ENCODE measurements around the gene MALRD1.

DNA sequence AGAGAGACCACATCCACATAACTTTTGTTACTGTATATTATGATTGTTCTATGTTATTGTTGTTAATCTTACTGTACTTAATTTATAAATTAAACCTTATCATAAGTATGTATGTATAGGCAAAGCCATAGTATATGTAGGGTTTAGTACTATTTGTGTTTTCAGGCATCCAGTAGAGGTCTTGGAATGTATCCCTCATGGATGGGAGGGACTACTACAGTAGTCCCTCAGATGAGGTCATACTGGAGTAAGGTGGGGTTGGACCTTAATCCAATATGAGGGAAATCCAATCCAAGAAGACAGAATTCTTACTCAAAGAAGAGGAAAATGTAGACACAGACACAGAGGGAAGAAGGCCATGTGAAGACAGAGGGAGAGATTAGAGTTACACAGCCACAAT lies 34.1 kb upstream of the MALRD1 start:
- TF ChIP-seq, protein P1, sequence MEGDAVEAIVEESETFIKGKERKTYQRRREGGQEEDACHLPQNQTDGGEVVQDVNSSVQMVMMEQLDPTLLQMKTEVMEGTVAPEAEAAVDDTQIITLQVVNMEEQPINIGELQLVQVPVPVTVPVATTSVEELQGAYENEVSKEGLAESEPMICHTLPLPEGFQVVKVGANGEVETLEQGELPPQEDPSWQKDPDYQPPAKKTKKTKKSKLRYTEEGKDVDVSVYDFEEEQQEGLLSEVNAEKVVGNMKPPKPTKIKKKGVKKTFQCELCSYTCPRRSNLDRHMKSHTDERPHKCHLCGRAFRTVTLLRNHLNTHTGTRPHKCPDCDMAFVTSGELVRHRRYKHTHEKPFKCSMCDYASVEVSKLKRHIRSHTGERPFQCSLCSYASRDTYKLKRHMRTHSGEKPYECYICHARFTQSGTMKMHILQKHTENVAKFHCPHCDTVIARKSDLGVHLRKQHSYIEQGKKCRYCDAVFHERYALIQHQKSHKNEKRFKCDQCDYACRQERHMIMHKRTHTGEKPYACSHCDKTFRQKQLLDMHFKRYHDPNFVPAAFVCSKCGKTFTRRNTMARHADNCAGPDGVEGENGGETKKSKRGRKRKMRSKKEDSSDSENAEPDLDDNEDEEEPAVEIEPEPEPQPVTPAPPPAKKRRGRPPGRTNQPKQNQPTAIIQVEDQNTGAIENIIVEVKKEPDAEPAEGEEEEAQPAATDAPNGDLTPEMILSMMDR (IDR thresholded peaks at IDR 0.05), result no peak
- no peak for TF ChIP-seq POLR2A (IDR thresholded peaks at IDR 0.05; ENCODE audit: low read depth)
